Fibroblast of skin of left biceps (primary cell): ENCODE measurements around the gene KIF16B.
"Not testable (repeated sequence)": the region's sequence is repeated elsewhere in the genome, so short reads cannot be mapped to it uniquely, and the experiment has no call there.

Source experiments
- DNase-seq, 2 experiments: peaks; one replicate each; pipeline ENCODE4 v3.0.0-alpha.2; 2013; ENCODE audit warnings: low read depth in 2 of 2

KIF16B gene

DNA sequence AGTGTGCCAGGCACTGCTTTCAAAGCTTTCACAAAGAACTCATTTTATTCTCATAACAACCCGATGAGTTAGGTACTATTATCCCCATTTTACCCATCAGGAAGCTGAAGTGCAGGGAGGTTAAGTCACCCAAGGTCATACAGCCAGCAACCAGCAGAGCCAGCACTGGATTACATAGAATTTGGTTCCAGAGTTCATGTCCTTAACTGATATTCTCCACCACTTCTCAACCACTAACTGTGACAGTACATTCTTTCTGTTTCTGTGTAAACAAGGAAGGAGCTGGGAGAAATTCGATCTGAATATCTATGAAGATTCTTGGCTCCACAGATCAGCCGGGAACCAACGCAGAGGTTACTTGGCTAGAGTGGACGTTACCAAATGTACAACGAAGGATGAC lies 98.0 kb downstream of the KIF16B start:
- DNase-seq: no peak

DNA sequence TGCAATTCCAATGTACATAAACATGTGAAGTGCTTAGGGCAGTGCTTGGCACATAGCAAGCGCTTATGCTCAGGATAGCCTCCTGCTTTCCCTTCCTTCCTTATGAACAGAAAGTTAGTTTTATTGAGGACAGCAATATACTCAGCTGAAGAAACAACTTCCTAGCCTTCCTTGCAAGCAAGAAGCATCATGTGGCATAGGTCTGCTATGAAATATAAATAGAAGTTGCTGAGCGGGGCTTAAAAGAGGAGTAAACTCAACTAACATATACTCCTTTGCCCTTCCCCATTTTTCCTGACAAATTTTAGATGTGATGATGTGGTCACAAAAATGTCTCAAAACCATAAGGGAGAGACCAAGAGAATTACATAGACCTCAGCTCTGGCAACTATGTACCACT lies 98.9 kb downstream of the KIF16B start:
- no peak for DNase-seq

DNA sequence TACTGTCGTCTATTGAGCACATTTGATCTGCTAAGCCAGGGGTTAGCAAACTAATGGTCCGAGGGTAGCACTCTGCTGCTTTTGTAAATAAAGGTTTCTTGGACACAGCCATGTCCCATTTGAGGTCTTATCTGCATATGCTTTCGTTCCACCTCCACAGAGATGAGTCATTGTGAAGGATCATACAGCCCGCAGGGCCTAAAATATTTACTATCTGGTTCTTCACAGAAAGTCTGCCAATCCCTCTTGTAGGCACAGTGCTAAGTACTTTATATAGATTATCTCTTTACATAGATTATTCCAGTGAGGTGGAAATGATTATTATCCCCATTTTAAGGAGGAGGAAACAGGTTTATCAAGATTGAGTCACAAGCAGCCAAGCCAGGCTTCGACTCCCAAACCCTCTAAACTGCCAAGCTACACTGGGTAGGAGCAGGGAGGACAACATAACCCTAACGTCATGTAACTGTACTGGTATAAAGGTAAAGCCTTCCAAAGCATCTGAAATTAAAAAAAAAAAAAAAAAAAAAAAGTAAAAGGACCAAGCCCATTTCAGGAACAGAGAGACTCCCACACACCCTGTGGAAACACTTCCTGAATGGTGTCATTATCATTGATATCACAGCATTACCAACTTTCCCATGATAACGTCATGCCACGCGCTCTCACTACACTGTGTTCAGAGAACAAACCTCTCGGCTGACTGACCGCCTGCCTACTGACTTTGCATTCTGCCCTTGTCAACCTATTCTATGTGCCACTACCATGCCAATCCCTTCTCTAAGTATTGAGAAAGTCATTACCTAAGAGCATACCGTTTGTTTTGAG lies 101.0 kb downstream of the KIF16B start:
- no peak for DNase-seq

DNA sequence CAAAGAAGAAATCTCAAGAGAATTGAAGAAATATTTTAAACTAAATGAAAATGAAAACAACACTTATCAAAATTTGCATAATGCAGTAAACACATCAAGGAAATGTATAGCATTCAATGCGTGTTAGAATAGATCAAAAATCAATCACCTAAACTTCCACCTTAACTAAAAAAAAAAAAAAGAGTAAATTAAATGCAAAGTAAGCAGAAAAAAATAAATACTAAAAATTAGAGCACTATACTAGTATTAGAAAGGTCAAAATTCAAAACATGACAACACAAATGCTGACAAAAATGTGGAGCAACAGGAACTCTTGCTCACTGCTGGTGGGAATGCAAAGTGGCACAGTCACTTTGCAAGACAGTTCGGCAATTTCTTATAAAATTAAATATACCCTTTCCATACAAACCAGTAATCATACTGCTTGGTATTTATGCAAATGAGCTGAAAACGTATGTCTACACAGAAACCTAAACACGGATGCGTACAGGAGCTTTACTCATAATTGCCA lies 103.8 kb downstream of the KIF16B start:
- no peak for DNase-seq

DNA sequence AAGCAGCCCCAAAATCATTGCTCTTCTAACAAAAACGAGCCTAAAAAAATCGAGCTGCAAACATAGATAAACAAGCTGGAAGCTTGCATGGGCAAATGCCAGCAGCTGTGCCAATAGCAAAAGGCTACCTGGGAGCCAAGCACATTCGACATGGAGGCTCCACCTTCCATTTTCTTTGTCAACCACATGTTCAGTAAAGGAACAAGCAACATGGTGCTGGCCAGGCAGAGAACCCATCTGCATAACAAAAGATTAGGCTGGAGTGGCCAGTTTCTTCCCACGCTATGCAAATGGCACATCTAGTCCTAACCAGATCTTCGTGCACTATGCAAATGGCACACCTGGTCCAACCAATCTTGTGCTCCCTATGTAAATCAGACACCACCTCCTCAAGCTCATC lies 110.5 kb downstream of the KIF16B start:
- DNase-seq: no peak

DNA sequence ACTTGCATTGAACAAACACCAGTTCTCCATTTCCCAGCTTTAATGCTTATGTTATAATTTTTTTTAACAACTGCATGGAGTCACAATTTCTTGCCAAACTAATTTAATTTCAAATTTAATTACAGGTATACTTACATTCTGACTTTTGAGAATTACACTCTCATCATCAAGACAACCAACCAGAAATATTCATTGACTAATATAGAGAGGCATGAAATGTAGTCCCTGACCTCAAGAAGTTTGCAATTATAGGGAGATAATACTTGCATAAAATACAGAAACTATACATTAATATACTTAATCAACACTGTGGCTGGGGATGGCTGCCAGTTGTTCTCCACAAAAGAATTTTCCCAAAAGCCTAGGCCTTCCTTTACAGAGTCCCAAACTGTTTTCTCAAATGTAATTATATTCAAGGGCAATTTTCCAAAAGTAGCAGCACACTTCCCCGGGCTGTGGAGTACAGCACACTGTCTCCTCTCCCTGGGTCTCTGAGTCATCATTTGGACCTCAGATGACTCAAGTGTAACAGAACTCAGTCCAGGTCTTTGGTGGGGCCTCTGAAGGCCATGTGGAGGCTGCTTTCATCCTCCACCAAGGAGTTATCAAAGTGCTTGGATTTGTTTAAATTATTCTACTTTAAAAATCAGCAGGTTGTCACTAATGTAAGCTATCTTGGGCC lies 114.1 kb downstream of the KIF16B start:
- peak; percentile 83 for DNase-seq

DNA sequence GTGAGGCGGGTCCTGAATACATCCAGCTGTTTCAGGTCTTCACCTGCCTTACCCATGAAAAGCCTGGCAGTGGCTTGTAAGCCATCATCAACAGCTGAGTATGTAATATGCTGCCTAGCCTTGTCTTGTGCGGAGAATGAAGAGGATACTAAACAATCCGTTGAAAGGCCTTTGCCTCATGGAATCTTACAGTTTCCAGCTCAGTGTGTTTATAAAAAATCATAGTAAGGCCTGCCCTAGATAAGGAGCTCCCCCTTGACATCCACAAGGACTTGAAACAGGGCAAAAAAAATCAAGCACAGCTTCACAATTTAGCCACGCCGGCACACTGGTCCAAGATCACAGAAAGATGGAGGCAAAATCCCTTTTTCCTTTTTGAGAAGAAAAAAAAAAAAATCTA lies 115.7 kb downstream of the KIF16B start:
- no peak for DNase-seq

DNA sequence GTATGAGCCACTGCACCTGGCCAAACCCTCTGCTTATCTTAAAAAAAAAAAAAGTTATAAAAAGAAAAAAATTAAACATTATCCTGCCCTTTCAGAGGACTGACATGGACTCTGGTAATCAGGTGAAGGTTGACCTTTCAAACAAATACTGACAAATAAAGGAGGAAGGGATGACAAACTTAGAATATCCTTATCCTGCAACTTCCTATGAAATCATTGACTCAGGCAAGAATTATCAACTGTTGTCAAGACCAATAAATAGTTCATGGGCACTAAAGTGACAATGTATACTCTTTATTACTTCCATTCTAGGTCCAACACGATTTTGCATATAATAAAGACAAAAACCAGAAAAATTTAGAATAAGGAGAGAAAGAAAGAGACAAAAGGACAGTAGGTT lies 117.9 kb downstream of the KIF16B start:
- no peak for DNase-seq

DNA sequence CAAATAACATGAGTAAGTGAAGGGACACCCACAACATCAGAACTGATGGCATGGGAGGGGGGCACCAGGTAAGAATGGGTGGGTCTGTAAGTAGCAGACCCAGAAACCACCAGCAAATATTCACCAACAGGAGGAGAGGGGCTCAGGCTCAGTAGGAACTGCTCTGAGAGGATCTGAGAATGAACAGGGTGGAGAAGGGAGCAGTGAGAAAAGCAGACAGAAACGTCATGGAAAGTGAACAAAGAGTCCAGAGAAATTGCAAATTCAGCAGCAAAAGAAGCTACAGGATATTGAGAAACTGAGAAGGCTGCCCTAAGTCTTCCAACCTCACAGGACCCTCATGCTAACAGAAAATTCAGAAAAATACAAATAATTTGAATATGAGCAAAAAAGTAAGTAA lies 121.3 kb downstream of the KIF16B start:
- no peak for DNase-seq

DNA sequence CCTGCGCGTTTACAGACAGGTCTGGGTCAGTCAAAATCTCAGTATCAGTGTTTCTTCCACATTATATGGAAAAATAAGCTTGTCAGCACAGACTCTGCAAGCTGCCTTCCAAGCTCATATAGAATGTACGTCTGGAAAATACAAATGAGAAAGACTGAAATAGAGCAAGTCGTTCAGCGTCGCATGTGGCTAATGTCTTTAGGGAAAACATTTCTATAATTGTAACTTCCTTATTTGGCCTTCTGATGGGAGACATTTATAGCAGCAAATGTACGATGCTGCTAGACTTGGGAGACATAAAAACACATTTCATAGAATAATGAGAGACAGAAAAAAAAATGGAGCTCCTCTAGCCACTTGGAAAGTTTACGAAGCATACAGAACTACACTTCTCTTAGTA lies 122.2 kb downstream of the KIF16B start:
- no peak for DNase-seq

DNA sequence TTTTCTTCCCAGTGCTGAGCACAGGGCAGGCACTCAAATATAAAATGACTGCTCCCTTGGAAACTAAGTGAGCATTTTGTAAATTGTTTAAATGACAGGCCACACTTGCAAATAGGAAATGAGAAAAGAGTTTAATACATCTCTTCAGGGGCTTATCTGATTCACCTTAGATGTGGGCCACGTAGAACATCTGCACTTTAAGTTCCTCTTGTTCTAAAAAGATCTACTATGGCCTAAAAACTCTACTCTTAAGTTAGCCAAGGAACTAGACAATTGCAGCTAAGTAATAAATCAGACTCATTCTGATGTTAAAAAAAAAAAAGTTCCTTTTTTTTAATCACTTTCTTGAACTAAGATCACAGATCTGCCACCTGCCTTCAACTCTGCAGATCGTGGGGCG lies 126.3 kb downstream of the KIF16B start:
- no peak for DNase-seq

DNA sequence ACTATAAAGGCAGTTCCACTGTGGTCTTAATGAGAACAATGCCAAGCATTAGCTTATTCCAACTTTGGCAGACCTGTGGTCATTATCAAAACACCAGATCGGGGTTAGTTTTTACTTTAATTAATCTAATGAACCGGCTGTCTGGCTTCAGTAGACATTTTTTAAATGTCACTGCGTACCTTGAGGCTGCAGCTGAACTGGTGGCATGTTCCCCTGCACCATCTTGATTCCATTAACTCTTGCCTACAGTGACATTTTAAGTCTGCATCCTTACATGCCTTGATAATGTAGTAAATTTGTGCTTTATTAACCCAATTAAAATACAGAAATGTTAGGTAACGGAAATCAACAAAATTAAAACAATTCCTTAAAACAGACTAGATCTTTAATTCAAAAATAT lies 127.0 kb downstream of the KIF16B start:
- no peak for DNase-seq

DNA sequence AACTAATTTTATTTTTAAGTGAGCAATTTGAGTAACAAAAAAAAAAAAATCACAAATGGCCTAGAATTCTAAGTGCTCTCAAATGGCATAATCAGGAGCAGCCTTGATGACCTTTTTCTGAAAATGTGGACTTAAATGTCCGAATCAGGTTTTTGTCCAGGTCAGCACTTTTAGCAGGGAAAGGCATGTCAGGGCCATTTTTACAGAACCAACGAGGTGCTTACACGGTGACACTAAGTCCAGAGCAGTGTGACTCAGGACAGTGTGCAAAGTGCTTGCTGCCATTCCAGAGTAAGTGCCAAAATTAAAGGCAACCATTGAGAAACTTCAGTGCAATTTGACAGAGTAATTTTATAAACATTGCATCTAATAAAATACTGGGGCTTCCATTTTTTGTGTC lies 127.8 kb downstream of the KIF16B start:
- DNase-seq: no peak

DNA sequence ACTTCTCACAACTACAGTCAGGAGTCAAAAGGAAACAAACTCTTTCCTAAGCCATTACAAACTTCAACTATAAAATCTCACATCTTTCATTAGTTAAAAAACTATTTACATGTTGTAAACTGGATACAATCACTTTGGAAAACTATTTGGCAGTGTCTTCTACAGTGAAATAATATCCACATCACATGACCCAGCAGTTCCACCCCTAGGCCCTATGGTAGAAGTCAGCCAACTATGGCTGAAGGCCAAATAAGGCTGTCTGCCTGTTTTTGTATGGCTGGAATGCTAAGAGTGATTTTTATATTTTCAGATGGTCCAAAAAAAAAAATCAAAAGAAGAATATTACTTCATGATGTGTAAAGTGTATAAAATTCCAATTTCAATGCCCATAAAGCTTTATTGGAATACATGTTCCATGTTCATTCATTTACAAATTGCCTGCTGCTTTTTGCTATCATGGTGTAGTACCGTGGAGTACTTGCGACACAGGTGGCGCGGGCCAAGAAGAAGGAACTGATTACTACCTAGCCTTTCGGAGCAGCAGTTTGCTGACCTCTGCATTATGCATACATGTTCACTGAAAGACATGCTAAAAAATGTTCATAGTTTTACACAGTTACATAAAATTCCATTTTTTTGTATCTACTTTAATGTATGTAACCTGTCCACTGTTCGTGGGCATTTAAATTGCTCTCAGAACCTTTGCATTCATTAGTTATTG lies 129.0 kb downstream of the KIF16B start:
- peak; percentile 33 to 39 for DNase-seq

DNA sequence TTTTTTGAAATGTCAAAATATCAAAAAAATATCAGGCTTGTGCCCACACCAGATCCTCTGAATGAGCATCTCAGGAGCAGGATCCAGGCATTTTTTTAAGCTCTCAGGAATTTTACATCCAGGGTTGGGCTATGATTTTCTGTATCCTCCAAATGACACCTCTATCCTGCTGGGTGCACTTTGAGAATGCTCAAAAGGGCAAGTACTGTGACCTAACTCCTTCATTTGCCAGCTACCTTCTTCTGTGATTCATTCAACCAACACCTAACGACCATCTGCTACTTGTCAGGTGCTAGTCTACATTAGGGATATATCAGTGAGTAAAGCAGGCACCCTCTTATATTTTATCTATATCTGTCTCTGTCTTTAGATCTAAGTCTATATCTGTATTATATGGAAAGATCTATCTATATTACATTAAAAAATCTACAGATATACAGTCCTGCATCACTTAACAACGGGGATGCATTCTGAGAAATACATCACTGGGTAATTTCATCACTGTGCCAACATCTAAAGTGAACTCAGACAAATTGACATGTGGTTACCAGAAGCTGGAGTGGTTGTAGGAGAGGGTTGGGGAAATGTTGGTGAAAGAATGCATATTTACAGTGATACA lies 131.6 kb downstream of the KIF16B start:
- DNase-seq: no peak

DNA sequence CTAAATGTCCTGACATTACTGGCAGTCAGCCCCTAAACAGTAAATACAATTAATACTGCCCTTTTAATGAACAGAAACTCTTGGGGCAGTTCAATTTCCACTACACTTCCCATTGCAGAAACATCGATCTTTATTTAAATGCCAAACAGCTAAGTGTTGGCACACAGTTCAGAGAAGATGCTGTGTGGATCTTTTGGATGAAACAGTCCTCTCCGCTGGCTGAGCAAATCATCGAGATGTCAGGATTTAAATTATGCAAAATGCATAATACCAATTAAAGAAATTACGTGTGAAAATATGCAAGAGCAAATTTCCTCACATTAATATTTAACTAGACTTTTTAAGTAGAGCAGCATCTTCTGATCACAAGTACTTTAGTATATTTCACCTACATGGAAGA lies 132.6 kb downstream of the KIF16B start:
- no peak for DNase-seq

DNA sequence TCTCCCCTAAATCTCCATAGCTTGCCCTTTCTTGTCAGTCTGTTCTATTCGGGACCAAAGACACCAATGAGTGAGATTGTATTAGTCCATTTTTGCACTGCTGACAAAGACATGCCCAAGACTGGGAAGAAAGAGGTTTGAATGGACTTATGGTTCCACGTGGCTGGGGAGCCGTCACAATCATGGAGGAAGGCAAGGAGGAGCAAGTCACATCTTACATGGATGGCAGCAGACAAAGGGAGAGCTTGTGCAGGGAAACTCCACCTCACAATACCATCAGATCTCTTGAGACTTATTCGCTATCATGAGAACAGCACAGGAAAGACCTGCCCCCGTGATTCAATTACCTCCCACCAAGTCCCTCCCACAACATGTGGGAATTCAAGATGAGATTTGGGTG lies 133.7 kb downstream of the KIF16B start:
- not testable (repeated sequence) for DNase-seq

DNA sequence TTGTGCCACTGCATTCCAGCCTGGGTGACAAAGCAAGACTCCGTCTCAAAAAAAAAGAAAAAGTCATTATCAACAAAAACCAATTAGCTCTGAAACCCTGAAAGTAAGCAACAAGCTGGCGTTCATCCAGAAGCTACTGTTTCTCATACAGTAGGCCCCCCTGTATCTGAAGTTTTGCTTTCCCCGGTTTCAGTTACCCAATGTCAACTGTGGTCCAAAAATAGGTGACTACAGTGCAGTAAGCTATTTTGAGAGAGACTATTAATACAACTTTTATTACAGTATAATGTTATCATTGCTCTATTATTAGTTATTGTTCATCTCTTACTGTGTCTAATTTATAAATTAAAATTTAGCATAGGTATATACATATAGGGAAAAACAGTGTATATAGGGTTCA lies 135.1 kb downstream of the KIF16B start:
- DNase-seq: no peak

DNA sequence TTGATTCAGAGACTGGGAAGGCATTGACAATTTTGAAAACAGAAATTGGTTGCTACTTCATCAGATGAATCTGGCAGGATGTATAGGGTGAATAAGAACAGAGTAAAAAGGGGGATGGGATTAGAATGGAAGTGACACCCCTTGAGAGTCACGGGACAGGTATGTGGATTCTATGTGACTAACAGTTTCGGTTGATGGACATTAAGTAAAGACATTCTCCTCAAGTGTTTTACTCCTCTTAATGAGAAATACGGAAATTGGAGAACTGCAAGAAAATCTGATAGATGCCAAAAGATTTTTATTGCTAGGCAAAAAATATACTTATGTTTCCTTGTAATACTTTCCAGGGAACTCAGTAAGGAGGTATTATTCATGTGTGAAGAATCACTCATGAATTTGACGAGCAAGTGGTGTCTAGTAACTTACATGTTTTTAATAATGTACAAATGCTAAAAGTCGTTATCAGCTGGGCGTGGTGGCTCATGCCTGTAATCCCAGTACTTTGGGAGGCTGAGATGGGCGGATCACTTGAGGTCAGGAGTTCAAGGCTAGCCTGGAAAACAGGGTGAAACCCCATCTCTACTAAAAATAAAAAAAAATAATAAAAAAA lies 135.8 kb downstream of the KIF16B start:
- DNase-seq: no peak

DNA sequence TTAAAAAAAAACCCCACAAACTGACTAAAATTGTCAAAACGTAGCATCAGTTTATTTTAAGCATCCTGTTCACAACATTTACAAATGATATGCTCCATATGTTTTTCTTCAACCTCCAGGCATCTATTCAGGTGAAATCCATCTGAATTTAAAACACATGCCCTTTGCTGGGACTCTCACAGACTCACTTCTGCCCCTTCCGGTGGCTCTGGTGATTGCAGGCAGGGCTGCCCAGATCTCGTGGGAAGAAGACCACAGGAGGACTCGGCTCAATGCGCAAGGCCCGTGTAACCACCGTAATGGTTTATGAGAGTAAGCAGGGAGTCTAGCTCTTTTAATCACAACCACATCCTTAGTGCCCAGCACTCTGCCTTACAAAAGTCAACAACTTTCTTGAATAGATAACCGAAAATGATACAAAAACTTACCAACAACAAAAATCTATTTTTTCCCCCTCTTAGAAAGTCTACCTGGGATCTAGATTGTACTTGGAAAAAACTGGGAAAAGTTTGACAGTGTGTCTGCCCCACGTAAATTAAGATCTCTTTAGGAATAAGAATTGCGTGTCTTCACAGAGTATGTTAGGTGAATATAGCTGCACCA lies 139.1 kb downstream of the KIF16B start:
- no peak for DNase-seq

DNA sequence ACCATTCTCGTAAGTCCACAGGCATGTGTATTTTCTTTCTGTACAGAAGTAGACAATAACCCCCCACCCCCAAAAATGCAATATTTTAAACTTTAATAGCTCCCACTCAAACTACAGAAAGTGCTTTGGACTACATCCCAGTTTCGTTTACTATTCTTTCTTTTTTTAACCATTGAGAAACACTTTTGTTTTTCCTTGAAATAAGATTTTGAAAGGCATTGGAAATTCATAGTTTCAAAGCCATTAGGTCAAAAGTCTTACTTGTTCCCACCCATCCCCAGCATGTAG lies 140.0 kb downstream of the KIF16B start:
- no peak for DNase-seq
